Gastroesophageal sphincter (tissue), 4 donors: ENCODE measurements around the gene DRD2. TPM values are rescaled to one million over a fixed set of nuclear protein-coding genes. Genes with fewer than 3 reads are reported as not detected.

Experiments
- ATAC-seq: fragments of 150-250 bp; one replicate; pipeline ENCODE4 v1.9.1; 2016; ENCODE audit warnings: mild to moderate bottlenecking, moderate library complexity
- H3K27ac ChIP-seq, 4 donors: fragments of 200-600 bp; sonication (generic) in 3 of 4; 1 replicate in 3 of 4; 2 replicates in 1 of 4; pipeline ENCODE4 v1.5.1; 2016 to 2019
- H3K27me3 ChIP-seq: fragments of 200-600 bp; sonication (generic); one replicate; pipeline ENCODE4 v1.5.1; 2019
- H3K36me3 ChIP-seq, 2 donors: fragments of 200-600 bp; sonication (generic); one replicate each; pipeline ENCODE4 v1.5.1; 2019; ENCODE audit warnings: control low read depth in 1 of 2
- H3K4me1 ChIP-seq, 3 donors: fragments of 200-600 bp; sonication (generic); 1 replicate in 2 of 3; 2 replicates in 1 of 3; pipeline ENCODE4 v1.5.1; 2016 to 2019; ENCODE audit warnings: control low read depth in 2 of 3
- H3K4me3 ChIP-seq, 2 donors: fragments of 200-600 bp; sonication (generic); one replicate each; pipeline ENCODE4 v1.5.1; 2019; ENCODE audit warnings: mild to moderate bottlenecking in 1 of 2, moderate library complexity in 1 of 2
- H3K9me3 ChIP-seq, 3 donors: fragments of 200-600 bp; sonication (generic); one replicate each; pipeline ENCODE4 v1.5.1; 2017 to 2019; ENCODE audit warnings: control low read depth in 2 of 3
- CTCF ChIP-seq, 4 experiments: fragments of 200-600 bp in 2 of 4; fragments of 450-650 bp in 2 of 4; sonication (generic) in 1 of 4; IDR thresholded peaks; one replicate each; pipeline ENCODE4 v1.5.1; 2017 to 2019; ENCODE audit warnings: antibody characterized with exemption in 4 of 4, mild to moderate bottlenecking in 2 of 4, moderate library complexity in 2 of 4
- EP300 ChIP-seq: sonication (generic); formaldehyde crosslinking; IDR thresholded peaks from one replicate; pipeline ENCODE4 v1.6.1; 2017; ENCODE audit warnings: antibody characterized with exemption, mild to moderate bottlenecking
- POLR2A ChIP-seq, 2 donors: fragments of 450-650 bp; IDR thresholded peaks; one replicate each; pipeline ENCODE4 v1.6.1; 2017; ENCODE audit warnings: antibody characterized with exemption in 2 of 2, mild to moderate bottlenecking in 2 of 2, moderate library complexity in 1 of 2
- POLR2AphosphoS5 ChIP-seq: sonication (generic); formaldehyde crosslinking; IDR thresholded peaks from one replicate; pipeline ENCODE4 v1.6.1; 2017; ENCODE audit warnings: antibody characterized with exemption
- WGBS, 2 donors: methylation state at CpG; one replicate each; pipeline ENCODE4 v1.1.5; 2018; ENCODE audit warnings: low coverage in 1 of 2; 5-methylcytosine and 5-hydroxymethylcytosine counted together
- total RNA-seq, 4 donors: library from RNA; depleted of rRNA; stranded (reverse); fragments of >200 nt; gene quantifications; one replicate each; pipeline ENCODE4 v1.1.0, GENCODE V29; 2016

DRD2 gene
- total RNA-seq, 4 donors from 2014 or later, result 0.13 to 0.35 TPM; not detected in 2

- Histone ChIP-seq H3K27ac (no peak overlapping the region), H3K9me3 (no peaks in the 10 kb centered on the region), H3K27me3 (peaks cover 5% of the 10 kb centered on the region), H3K36me3 (no peaks in the 10 kb centered on the region), H3K4me3 (no peak overlapping the region), H3K4me1 (no peaks in the 10 kb centered on the region)
- TF ChIP-seq POLR2AphosphoS5 (no peak), POLR2A (IDR thresholded peaks at IDR 0.05) (no peak)
- no peak for ATAC-seq
- 89% methylated on average over 6 of the region's 6 CpGs; no CpG with 5 or more reads in 1 of the 2 donors for WGBS, 2 donors
Observed at GRCh38 chr11:113517361-113517760, 42.2 kb upstream of the DRD2 start.

GRCh38 chr11:113514856-113515255 is 39.7 kb upstream of the DRD2 start:
- Histone ChIP-seq H3K27me3 (no peaks in the 10 kb centered on the region), H3K36me3 (no peaks in the 10 kb centered on the region), H3K9me3 (no peaks in the 10 kb centered on the region), H3K27ac (no peak overlapping the region), H3K4me1 (no peaks in the 10 kb centered on the region), H3K4me3 (no peak overlapping the region)
- 60% methylated on average over 1 of the region's 2 CpGs; no CpG with 5 or more reads in 1 of the 2 donors for WGBS, 2 donors
- TF ChIP-seq CTCF (IDR thresholded peaks at IDR 0.05), result no peak
- TF ChIP-seq EP300, result no peak
- no peak for TF ChIP-seq POLR2AphosphoS5
- no peak for TF ChIP-seq POLR2A (IDR thresholded peaks at IDR 0.05)
- no peak for ATAC-seq

GRCh38 chr11:113507341-113507740 is 32.1 kb upstream of the DRD2 start:
- H3K4me3 ChIP-seq, result no peak overlapping the region
- H3K36me3 ChIP-seq, result no peaks in the 10 kb centered on the region
- ATAC-seq, result no peak
- TF ChIP-seq CTCF (IDR thresholded peaks at IDR 0.05) (no peak), POLR2AphosphoS5 (no peak), POLR2A (IDR thresholded peaks at IDR 0.05) (no peak), EP300 (no peak)
- H3K9me3 ChIP-seq, result no peaks in the 10 kb centered on the region
- H3K4me1 ChIP-seq, result no peaks in the 10 kb centered on the region
- no peaks in the 10 kb centered on the region for H3K27me3 ChIP-seq
- no peak overlapping the region for H3K27ac ChIP-seq

- no CpG with 5 or more reads among the region's 1 CpG for WGBS, 2 donors
- no peak overlapping the region for H3K27ac ChIP-seq
- no peak for ATAC-seq
Observed at GRCh38 chr11:113506893-113507292, 31.7 kb upstream of the DRD2 start.

GRCh38 chr11:113506461-113506860 is 31.3 kb upstream of the DRD2 start:
- H3K36me3 ChIP-seq, result no peaks in the 10 kb centered on the region
- H3K4me3 ChIP-seq, result no peak overlapping the region
- ATAC-seq, result no peak
- no peaks in the 10 kb centered on the region for H3K27me3 ChIP-seq
- no peaks in the 10 kb centered on the region for H3K4me1 ChIP-seq
- no peaks in the 10 kb centered on the region for H3K9me3 ChIP-seq
- 43 to 67% methylated on average over 3 of the region's 6 CpGs for WGBS, 2 donors
- H3K27ac ChIP-seq, result no peak overlapping the region
- no peak for TF ChIP-seq POLR2A (IDR thresholded peaks at IDR 0.05)
- no peak for TF ChIP-seq POLR2AphosphoS5
- TF ChIP-seq EP300, result no peak
- no peak for TF ChIP-seq CTCF (IDR thresholded peaks at IDR 0.05)

More at GRCh38 chr11:113506893-113507292, 31.7 kb upstream of the DRD2 start:
- Histone ChIP-seq H3K36me3 (no peaks in the 10 kb centered on the region), H3K4me1 (no peaks in the 10 kb centered on the region), H3K9me3 (no peaks in the 10 kb centered on the region), H3K4me3 (no peak overlapping the region), H3K27me3 (no peaks in the 10 kb centered on the region)
- TF ChIP-seq POLR2AphosphoS5 (no peak), EP300 (no peak), POLR2A (IDR thresholded peaks at IDR 0.05) (no peak), CTCF (IDR thresholded peaks at IDR 0.05) (no peak)
